Upper lobe of left lung (tissue), 6 donors: Measurements from ENCODE around the gene METTL26. TPM values are rescaled to one million over a fixed set of nuclear protein-coding genes. Genes with fewer than 3 reads are reported as not detected.
A peak's percentile ranks its signal among the peaks of the same experiment; 100 is the strongest.

Experiments
- ATAC-seq, 2 donors: fragments of 200-7000 bp; cut with Tn5 transposase; one replicate each; pipeline ENCODE4 v1.9.1; 2022; ENCODE audit warnings: mild to moderate bottlenecking in 2 of 2, moderate library complexity in 2 of 2; ENCODE audit not compliant: low FRiP score in 2 of 2
- DNase-seq, 2 donors: peaks; one replicate each; pipeline ENCODE4 v3.0.0-alpha.2; 2019 to 2020
- H3K27ac ChIP-seq, 4 donors: fragments of 200-600 bp; sonication (generic); one replicate each; pipeline ENCODE4 v1.5.1; 2016 to 2019
- H3K27me3 ChIP-seq, 4 donors: fragments of 200-600 bp; sonication (generic); one replicate each; pipeline ENCODE4 v1.5.1; 2017 to 2019
- H3K36me3 ChIP-seq, 4 donors: fragments of 200-600 bp; sonication (generic); one replicate each; pipeline ENCODE4 v1.5.1; 2016 to 2019
- H3K4me1 ChIP-seq, 4 donors: fragments of 200-600 bp; sonication (generic); one replicate each; pipeline ENCODE4 v1.5.1; 2018 to 2019
- H3K4me3 ChIP-seq, 4 donors: fragments of 200-600 bp; sonication (generic); one replicate each; pipeline ENCODE4 v1.5.1; 2017 to 2019; ENCODE audit warnings: mild to moderate bottlenecking in 2 of 4, moderate library complexity in 1 of 4
- H3K9me3 ChIP-seq, 4 donors: fragments of 200-600 bp; sonication (generic); one replicate each; pipeline ENCODE4 v1.5.1; 2018 to 2019
- EP300 ChIP-seq, 4 donors: sonication (generic); formaldehyde crosslinking; IDR thresholded peaks; one replicate each; pipeline ENCODE4 v1.5.1; 2017; ENCODE audit warnings: antibody characterized with exemption in 4 of 4, control low read depth in 2 of 4
- POLR2A ChIP-seq, 4 donors: fragments of 450-650 bp; IDR thresholded peaks; one replicate each; pipeline ENCODE4 v1.5.1; 2016 to 2017; ENCODE audit warnings: antibody characterized with exemption in 4 of 4, mild to moderate bottlenecking in 2 of 4
- POLR2AphosphoS5 ChIP-seq, 2 donors: sonication (generic); formaldehyde crosslinking; IDR thresholded peaks; one replicate each; pipeline ENCODE4 v1.5.1; 2017; ENCODE audit warnings: antibody characterized with exemption in 2 of 2
- WGBS, 2 donors: methylation state at CpG; one replicate each; pipeline ENCODE4 v1.1.5; 2017 to 2018; 5-methylcytosine and 5-hydroxymethylcytosine counted together
- total RNA-seq, 6 donors: library from RNA; depleted of rRNA in 4 of 6; stranded (reverse); fragments of >200 nt in 4 of 6; gene quantifications; one replicate each; pipeline versions ENCODE4 v1.1.0 to v1.2.1, GENCODE V29; 2016 to 2021
- TF ChIP-seq, protein P1 (sequence below), 6 experiments: fragments of 450-650 bp in 4 of 6; fragments of 200-600 bp in 2 of 6; sonication (generic) in 2 of 6; IDR thresholded peaks; one replicate each; pipeline ENCODE4 v1.5.1; 2016 to 2019; ENCODE audit warnings: antibody characterized with exemption in 6 of 6
- donor health status: DM: no; HTN: no; CAD: no; lungs with moderate emphysema.
- donor health status: DM: no; HTN: yes; CAD: no; lungs with severe emphysema.

The METTL26 gene
- total RNA-seq, 6 donors from 2014 or later, result 69.5 to 210 (median 111) TPM

DNA sequence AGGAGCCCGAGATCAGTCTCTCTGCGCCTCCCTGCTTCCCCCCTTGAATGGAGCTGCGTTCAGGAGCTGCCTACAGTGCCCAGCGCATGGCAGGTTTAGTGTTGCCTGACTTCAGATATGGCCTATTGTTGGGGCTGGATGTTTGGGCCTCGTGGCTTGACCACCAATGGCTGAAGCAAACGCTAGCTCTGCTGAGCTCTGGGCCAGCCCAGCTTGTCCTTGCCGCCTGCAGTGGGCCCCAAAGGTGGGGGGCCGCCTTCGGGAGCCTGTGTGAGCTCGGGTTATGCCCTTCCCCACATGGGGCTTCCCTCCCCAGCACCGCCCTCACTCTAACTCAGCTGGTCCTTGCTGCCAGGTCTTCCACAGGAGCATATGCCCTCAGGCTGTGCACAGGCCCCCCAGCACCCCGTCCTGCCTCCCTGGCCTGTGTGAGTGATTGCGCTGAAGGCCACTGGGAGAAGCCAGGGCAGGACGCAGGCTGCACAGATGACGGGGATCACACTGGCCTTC, 2.0 kb upstream of the METTL26 start:
- TF ChIP-seq POLR2A (IDR thresholded peaks at IDR 0.05) (no peak), POLR2AphosphoS5 (IDR thresholded peaks at IDR 0.05) (no peak), EP300 (IDR thresholded peaks at IDR 0.05) (no peak)
- TF ChIP-seq, protein P1, sequence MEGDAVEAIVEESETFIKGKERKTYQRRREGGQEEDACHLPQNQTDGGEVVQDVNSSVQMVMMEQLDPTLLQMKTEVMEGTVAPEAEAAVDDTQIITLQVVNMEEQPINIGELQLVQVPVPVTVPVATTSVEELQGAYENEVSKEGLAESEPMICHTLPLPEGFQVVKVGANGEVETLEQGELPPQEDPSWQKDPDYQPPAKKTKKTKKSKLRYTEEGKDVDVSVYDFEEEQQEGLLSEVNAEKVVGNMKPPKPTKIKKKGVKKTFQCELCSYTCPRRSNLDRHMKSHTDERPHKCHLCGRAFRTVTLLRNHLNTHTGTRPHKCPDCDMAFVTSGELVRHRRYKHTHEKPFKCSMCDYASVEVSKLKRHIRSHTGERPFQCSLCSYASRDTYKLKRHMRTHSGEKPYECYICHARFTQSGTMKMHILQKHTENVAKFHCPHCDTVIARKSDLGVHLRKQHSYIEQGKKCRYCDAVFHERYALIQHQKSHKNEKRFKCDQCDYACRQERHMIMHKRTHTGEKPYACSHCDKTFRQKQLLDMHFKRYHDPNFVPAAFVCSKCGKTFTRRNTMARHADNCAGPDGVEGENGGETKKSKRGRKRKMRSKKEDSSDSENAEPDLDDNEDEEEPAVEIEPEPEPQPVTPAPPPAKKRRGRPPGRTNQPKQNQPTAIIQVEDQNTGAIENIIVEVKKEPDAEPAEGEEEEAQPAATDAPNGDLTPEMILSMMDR (IDR thresholded peaks at IDR 0.05), result no peak
- Histone ChIP-seq H3K4me1 (peaks cover 25 to 60% (median 37%) of the 10 kb centered on the region in 4 donors), H3K27ac (peak overlapping the region in 2 of 4 donors; percentile 63 to 95), H3K36me3 (peaks cover 0 to 11% (median 10%) of the 10 kb centered on the region in 4 donors), H3K27me3 (no peaks in the 10 kb centered on the region), H3K9me3 (no peaks in the 10 kb centered on the region), H3K4me3 (no peak overlapping the region)
- ATAC-seq (no peak), DNase-seq (peak in 1 of 2 donors; percentile 74)
- 79 to 100% methylated on average over 2 to 15 of the region's 15 CpGs for WGBS, 2 donors

- TF ChIP-seq EP300 (IDR thresholded peaks at IDR 0.05), result no peak
- TF ChIP-seq, protein P1 (IDR thresholded peaks at IDR 0.05), result no peak
- no peak for TF ChIP-seq POLR2AphosphoS5 (IDR thresholded peaks at IDR 0.05)
- no peak for TF ChIP-seq POLR2A (IDR thresholded peaks at IDR 0.05)
- ATAC-seq (peak; percentile 92 to 94), DNase-seq (peak; percentile 91 to 96)
- Histone ChIP-seq H3K4me1 (peaks cover 18 to 53% (median 30%) of the 10 kb centered on the region in 4 donors), H3K27me3 (no peaks in the 10 kb centered on the region), H3K4me3 (peak overlapping the region; percentile 26 to 92 (median 84)), H3K27ac (peak overlapping the region; percentile 94 to 99 (median 96)), H3K9me3 (no peaks in the 10 kb centered on the region), H3K36me3 (peaks cover 0 to 18% (median 15%) of the 10 kb centered on the region in 4 donors)
- 18 to 29% methylated on average over 15 to 28 of the region's 53 CpGs for WGBS, 2 donors
Observed at GRCh38 chr16:637081-638018, 1.2 kb upstream of the METTL26 start.

GRCh38 chr16:635573-636205, 416 bp downstream of the METTL26 start:
- no peaks in the 10 kb centered on the region for H3K9me3 ChIP-seq
- no peaks in the 10 kb centered on the region for H3K27me3 ChIP-seq
- peaks cover 24 to 45% (median 30%) of the 10 kb centered on the region in 4 donors for H3K4me1 ChIP-seq
- DNase-seq (peak in 1 of 2 donors; percentile 87), ATAC-seq (no peak)
- peak overlapping the region; percentile 80 to 100 (median 90) for H3K4me3 ChIP-seq
- H3K36me3 ChIP-seq, result peaks cover 0 to 18% (median 15%) of the 10 kb centered on the region in 4 donors
- WGBS, 2 donors, result 6 to 40% methylated on average over 2 to 21 of the region's 55 CpGs
- H3K27ac ChIP-seq, result peak overlapping the region; percentile 94 to 99 (median 96)
- TF ChIP-seq, protein P1 (IDR thresholded peaks at IDR 0.05), result no peak
- TF ChIP-seq EP300 (IDR thresholded peaks at IDR 0.05) (no peak), POLR2AphosphoS5 (IDR thresholded peaks at IDR 0.05) (no peak), POLR2A (IDR thresholded peaks at IDR 0.05) (peak in 1 of 4 donors; percentile 14)

DNA sequence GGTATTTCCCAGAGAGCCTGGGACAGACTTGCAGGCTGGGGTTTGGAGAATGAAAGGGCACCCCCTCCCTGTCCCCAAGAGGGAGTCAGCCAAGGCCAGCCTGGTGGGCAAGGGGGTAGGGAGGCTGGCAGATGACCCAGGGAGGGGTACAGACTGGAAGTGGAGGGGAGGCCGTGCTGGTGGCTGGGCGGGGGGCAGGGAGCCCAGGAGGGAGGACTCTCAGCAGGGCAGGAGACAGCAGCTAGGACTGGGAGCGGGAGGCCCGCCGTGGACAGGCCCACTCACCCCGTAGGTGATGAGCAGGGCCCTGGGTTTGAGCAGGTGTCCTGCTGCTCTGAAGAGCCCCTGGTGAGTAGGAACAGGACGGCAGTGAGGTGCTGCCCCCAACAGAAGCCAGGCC, 1.1 kb downstream of the METTL26 start:
- 80 to 90% methylated on average over 1 to 7 of the region's 7 CpGs for WGBS, 2 donors
- no peak for ATAC-seq
- Histone ChIP-seq H3K27ac (peak overlapping the region in 2 of 4 donors; percentile 95 to 99), H3K4me1 (peaks cover 29 to 47% (median 36%) of the 10 kb centered on the region in 4 donors), H3K9me3 (no peaks in the 10 kb centered on the region), H3K4me3 (peak overlapping the region in 3 of 4 donors; percentile 80 to 92 (median 89)), H3K36me3 (peaks cover 0 to 18% (median 15%) of the 10 kb centered on the region in 4 donors), H3K27me3 (no peaks in the 10 kb centered on the region)
- DNase-seq, result peak in 1 of 2 donors; percentile 82
- TF ChIP-seq, protein P1 (IDR thresholded peaks at IDR 0.05), result no peak
- TF ChIP-seq POLR2AphosphoS5 (IDR thresholded peaks at IDR 0.05) (no peak), EP300 (IDR thresholded peaks at IDR 0.05) (no peak), POLR2A (IDR thresholded peaks at IDR 0.05) (no peak)
